Loucy (cell line): ENCODE measurements around the gene CEP135.

Source experiments
- H2AFZ ChIP-seq: fragments of 200-600 bp; sonication (generic); 2 replicates; pipeline ENCODE4 v1.6.0; 2016; ENCODE audit warnings: antibody characterized with exemption, mild to moderate bottlenecking, low read length, moderate library complexity
- H3F3A ChIP-seq: fragments of 200-600 bp; 2 replicates; pipeline ENCODE4 v1.6.0; 2016; ENCODE audit warnings: antibody characterized with exemption, low read depth, mild to moderate bottlenecking
- H3K27me3 ChIP-seq: fragments of 200-600 bp; sonication (generic); 2 replicates; pipeline ENCODE4 v1.6.1; 2014; ENCODE audit warnings: low read length, mild to moderate bottlenecking; ENCODE audit not compliant: insufficient read depth, poor library complexity, severe bottlenecking
- H3K36me3 ChIP-seq: fragments of 200-600 bp; sonication (generic); 2 replicates; pipeline ENCODE4 v1.6.1; 2016; ENCODE audit warnings: low read length; ENCODE audit not compliant: insufficient read depth
- H3K4me1 ChIP-seq: fragments of 200-600 bp; sonication (generic); 2 replicates; pipeline ENCODE4 v1.5.1; 2014; ENCODE audit warnings: low read length, mild to moderate bottlenecking; ENCODE audit not compliant: insufficient read depth, poor library complexity, severe bottlenecking
- H3K4me2 ChIP-seq: fragments of 200-600 bp; sonication (generic); 2 replicates; pipeline ENCODE4 v1.6.0; 2014; ENCODE audit warnings: antibody characterized with exemption, low read length, low read depth, mild to moderate bottlenecking; ENCODE audit not compliant: poor library complexity, severe bottlenecking
- H3K4me3 ChIP-seq: fragments of 200-600 bp; sonication (generic); 2 replicates; pipeline ENCODE4 v1.5.1; 2014; ENCODE audit warnings: low read length, mild to moderate bottlenecking, mixed read lengths; ENCODE audit not compliant: poor library complexity, severe bottlenecking
- H3K79me2 ChIP-seq: fragments of 200-600 bp; sonication (generic); 2 replicates; pipeline ENCODE4 v1.6.1; 2014; ENCODE audit warnings: low read length; ENCODE audit not compliant: insufficient read depth
- H3K9ac ChIP-seq: fragments of 200-600 bp; sonication (generic); 2 replicates; pipeline ENCODE4 v1.6.0; 2014; ENCODE audit warnings: mild to moderate bottlenecking, low read depth, low read length, moderate library complexity; ENCODE audit not compliant: poor library complexity, severe bottlenecking
- H3K9me2 ChIP-seq: fragments of 200-600 bp; sonication (generic); replicated peaks from 2 replicates; pipeline ENCODE4 v1.6.1; 2016; ENCODE audit warnings: low read depth, low read length, mixed read lengths
- H3K9me3 ChIP-seq: fragments of 200-600 bp; sonication (generic); 2 replicates; pipeline ENCODE4 v1.6.1; 2014; ENCODE audit warnings: mild to moderate bottlenecking, antibody characterized with exemption, low read length, low read depth; ENCODE audit not compliant: insufficient read depth
- H4K20me1 ChIP-seq: fragments of 200-600 bp; sonication (generic); 2 replicates; pipeline ENCODE4 v1.6.0; 2014; ENCODE audit warnings: antibody characterized with exemption, low read length, mild to moderate bottlenecking; ENCODE audit not compliant: insufficient read depth, poor library complexity, severe bottlenecking
- EZH2phosphoT487 ChIP-seq: fragments of 200-600 bp; IDR thresholded peaks from 2 replicates; pipeline ENCODE4 v1.6.1; 2018; ENCODE audit warnings: antibody characterized with exemption, mild to moderate bottlenecking, moderate library complexity, borderline replicate concordance
- TF ChIP-seq, protein P1 (sequence below): fragments of 200-600 bp; sonication (generic); conservative IDR thresholded peaks from 2 replicates; pipeline ENCODE4 v1.5.1; 2014; ENCODE audit warnings: mild to moderate bottlenecking, antibody characterized with exemption, low read length

Gene CEP135

DNA sequence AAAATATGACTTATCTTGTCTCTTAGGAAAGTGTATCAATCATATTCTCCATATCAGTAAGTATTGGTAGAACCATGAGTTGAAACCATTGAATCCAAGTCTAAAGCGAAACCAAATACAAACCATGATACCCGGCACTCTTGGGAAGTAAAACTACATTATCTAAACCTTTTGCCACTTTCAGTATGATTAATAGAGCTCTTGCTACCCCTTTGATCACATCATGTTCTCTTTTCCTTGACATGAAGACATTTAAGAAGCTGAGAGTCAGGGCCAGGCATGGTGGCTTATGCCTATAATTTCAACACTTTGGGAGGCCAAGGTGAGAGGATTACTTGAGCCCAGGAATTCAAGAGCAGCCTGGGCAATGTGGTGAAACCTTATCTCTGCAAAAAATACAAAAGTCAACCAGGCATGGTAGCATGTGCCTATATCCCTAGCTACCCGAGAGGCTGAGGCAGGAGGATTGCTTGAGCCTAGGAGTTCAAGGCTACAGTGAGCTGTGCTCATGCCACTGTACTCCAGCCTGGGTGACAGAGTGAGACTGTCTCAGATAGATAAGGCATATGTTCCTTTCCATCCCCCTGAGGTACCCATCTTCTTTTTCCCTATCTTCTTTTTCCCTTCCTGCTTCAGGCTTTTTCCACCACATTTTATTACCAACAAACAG is 45.4 kb downstream of the CEP135 start:
- no peaks in the 10 kb centered on the region for H3K79me2 ChIP-seq
- H3K36me3 ChIP-seq = peaks cover 31% of the 10 kb centered on the region; the same call in 1 of the 2 replicates
- no peak overlapping the region for H3K4me3 ChIP-seq
- no peaks in the 10 kb centered on the region for H3K27me3 ChIP-seq
- H3K4me1 ChIP-seq = no peaks in the 10 kb centered on the region
- TF ChIP-seq, protein P1, sequence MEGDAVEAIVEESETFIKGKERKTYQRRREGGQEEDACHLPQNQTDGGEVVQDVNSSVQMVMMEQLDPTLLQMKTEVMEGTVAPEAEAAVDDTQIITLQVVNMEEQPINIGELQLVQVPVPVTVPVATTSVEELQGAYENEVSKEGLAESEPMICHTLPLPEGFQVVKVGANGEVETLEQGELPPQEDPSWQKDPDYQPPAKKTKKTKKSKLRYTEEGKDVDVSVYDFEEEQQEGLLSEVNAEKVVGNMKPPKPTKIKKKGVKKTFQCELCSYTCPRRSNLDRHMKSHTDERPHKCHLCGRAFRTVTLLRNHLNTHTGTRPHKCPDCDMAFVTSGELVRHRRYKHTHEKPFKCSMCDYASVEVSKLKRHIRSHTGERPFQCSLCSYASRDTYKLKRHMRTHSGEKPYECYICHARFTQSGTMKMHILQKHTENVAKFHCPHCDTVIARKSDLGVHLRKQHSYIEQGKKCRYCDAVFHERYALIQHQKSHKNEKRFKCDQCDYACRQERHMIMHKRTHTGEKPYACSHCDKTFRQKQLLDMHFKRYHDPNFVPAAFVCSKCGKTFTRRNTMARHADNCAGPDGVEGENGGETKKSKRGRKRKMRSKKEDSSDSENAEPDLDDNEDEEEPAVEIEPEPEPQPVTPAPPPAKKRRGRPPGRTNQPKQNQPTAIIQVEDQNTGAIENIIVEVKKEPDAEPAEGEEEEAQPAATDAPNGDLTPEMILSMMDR = no peak
- TF ChIP-seq EZH2phosphoT487 = no peak
- no peak overlapping the region for H3K4me2 ChIP-seq
- H3F3A ChIP-seq = no peaks in the 10 kb centered on the region
- H3K9ac ChIP-seq = no peak overlapping the region
- no peaks in the 10 kb centered on the region for H3K9me3 ChIP-seq
- no peaks in the 10 kb centered on the region for H4K20me1 ChIP-seq
- no peaks in the 10 kb centered on the region for H3K9me2 ChIP-seq
- H2AFZ ChIP-seq = no peak overlapping the region

DNA sequence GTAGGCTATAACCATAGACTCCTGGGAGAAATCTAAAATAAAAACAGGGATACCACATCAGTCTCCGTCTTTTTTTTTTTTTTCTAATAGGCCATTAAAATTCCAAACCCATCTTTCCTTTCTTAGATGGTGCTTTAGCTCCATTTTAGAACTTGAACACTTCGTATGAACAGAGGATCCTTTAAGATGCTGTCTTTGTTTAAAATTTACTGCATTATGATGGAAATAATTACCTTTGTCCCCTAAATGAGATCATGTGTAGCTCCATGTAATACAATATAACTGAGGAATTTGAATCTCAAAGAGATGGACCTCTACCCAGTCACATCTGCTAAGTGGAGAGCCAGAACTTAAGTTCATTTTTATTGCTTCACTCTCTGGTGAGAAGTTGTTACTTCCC is 47.9 kb downstream of the CEP135 start:
- Histone ChIP-seq H3K27me3 (no peaks in the 10 kb centered on the region), H3K9me2 (no peaks in the 10 kb centered on the region), H3K4me1 (no peaks in the 10 kb centered on the region), H3K9me3 (no peaks in the 10 kb centered on the region), H3F3A (no peaks in the 10 kb centered on the region), H3K4me2 (no peak overlapping the region), H3K4me3 (no peak overlapping the region), H3K9ac (no peak overlapping the region), H4K20me1 (no peaks in the 10 kb centered on the region), H3K36me3 (peaks cover 50% of the 10 kb centered on the region; the same call in 1 of the 2 replicates), H2AFZ (no peak overlapping the region), H3K79me2 (no peaks in the 10 kb centered on the region)
- TF ChIP-seq, protein P1 = no peak
- no peak for TF ChIP-seq EZH2phosphoT487

DNA sequence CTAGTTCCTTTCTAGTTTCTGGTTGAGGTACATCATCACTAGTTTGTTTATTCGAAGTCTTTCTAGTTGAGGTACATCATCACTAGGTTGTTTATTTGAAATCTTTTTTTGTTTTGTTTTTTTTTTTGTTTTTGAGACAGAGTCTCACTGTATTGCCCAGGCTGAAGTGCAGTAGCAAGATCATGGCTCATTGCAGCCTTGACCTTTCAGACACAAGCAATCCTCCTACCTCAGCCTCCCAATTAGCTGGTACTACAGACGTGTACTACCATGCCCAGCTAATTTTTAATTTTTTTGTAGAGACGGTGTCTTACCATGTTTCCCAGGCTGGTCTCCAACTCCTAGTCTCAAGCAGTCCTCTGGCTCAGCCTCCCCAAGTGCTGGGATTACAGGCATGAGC is 54.9 kb downstream of the CEP135 start:
- no peaks in the 10 kb centered on the region for H3K9me2 ChIP-seq
- H3K9ac ChIP-seq = no peak overlapping the region
- no peak for TF ChIP-seq EZH2phosphoT487
- TF ChIP-seq, protein P1 = no peak
- H3K27me3 ChIP-seq = no peaks in the 10 kb centered on the region
- no peak overlapping the region for H2AFZ ChIP-seq
- no peak overlapping the region for H3K4me3 ChIP-seq
- no peaks in the 10 kb centered on the region for H3K79me2 ChIP-seq
- H3K36me3 ChIP-seq = peaks cover 43% of the 10 kb centered on the region; the same call in 1 of the 2 replicates
- H3F3A ChIP-seq = no peaks in the 10 kb centered on the region
- H3K4me1 ChIP-seq = peaks cover 8% of the 10 kb centered on the region
- H3K9me3 ChIP-seq = no peaks in the 10 kb centered on the region
- H4K20me1 ChIP-seq = no peaks in the 10 kb centered on the region
- H3K4me2 ChIP-seq = no peak overlapping the region
